ENCODE results near the gene EFNB1. TPM values are rescaled to one million over a fixed set of nuclear protein-coding genes. Genes with fewer than 3 reads are reported as not detected.

The EFNB1 gene
- polyA plus RNA-seq, 2 donors, result 22.2 to 24.0 TPM

DNA sequence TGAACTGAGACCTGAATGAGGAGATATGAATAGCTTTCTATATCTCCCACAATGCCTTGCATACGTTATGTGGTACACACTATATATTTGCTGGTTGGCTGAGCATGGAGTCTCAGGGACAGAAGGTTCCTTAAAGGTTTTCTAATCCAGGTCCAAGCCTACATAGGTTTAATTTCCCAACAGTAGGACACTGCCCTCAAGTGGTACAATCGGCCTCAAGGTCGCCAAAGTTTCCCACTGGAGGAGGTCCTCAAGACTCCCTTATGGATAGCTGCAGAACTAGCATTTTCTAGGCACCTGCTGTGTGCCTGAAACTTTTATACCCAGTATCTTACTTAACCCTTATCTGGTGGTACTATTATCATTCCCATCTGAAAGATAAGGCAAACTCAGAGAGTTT lies 21.0 kb upstream of the EFNB1 start:
- WGBS, 2 donors, result 14 to 32% methylated on average over 3 of the region's 3 CpGs
- Histone ChIP-seq H3K4me1 (ENCODE audit: control insufficient read depth in 2 of 2, insufficient read depth in 2 of 2, low read length in 1 of 2) (no peaks in the 10 kb centered on the region), H3K27ac (ENCODE audit: low read depth in 2 of 2, low read length in 1 of 2) (no peak overlapping the region)

DNA sequence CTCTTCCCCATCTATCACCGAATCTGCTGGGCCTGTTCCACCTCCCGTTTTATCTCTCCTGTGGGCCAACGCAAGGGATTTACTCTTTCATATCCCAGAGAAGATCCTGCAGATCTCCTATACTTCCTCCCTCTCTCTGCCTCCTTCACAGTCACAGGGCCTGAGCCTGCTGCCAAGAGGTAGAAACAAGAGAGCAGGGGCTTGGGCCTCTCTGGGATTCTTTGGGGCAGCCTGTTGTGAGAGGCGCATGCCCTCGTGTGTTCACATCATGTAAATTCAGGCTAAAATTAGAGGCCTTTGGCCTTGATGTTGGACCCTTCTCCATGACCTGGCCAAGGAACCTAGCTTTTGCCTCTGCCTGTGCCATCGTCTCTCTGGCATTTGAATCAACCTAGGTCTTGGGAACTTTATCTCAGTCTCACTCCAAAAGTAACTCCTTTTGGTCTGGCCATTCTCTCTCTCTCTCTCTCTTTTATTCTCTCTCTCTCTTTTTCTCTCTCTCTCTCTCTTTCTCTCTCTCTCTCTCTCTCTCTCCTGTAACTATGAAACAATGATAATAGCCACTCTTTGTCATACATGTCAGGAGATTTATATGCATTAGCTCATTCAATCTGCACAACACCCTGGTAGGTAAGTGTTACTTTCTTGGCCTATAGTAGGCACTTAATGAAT lies 20.0 kb upstream of the EFNB1 start:
- no peaks in the 10 kb centered on the region for H3K4me1 ChIP-seq (ENCODE audit: control insufficient read depth in 2 of 2, insufficient read depth in 2 of 2, low read length in 1 of 2)
- H3K9me3 ChIP-seq (ENCODE audit: control insufficient read depth in 2 of 2, insufficient read depth in 1 of 2, low read depth in 1 of 2, low read length in 1 of 2), result no peaks in the 10 kb centered on the region
- 65 to 66% methylated on average over 6 of the region's 6 CpGs for WGBS, 2 donors

More for the DNA sequence above, 21.0 kb upstream of the EFNB1 start:
- Histone ChIP-seq H3K27me3 (ENCODE audit: control insufficient read depth in 1 of 2, insufficient read depth in 2 of 2, low read length in 2 of 2) (no peaks in the 10 kb centered on the region), H3K36me3 (ENCODE audit: control insufficient read depth in 2 of 2, insufficient read depth in 2 of 2, low read length in 1 of 2) (no peaks in the 10 kb centered on the region), H3K9me3 (ENCODE audit: control insufficient read depth in 2 of 2, insufficient read depth in 1 of 2, low read depth in 1 of 2, low read length in 1 of 2) (no peaks in the 10 kb centered on the region), H3K4me3 (ENCODE audit: low read depth in 1 of 2, low read length in 2 of 2) (no peak overlapping the region)

DNA sequence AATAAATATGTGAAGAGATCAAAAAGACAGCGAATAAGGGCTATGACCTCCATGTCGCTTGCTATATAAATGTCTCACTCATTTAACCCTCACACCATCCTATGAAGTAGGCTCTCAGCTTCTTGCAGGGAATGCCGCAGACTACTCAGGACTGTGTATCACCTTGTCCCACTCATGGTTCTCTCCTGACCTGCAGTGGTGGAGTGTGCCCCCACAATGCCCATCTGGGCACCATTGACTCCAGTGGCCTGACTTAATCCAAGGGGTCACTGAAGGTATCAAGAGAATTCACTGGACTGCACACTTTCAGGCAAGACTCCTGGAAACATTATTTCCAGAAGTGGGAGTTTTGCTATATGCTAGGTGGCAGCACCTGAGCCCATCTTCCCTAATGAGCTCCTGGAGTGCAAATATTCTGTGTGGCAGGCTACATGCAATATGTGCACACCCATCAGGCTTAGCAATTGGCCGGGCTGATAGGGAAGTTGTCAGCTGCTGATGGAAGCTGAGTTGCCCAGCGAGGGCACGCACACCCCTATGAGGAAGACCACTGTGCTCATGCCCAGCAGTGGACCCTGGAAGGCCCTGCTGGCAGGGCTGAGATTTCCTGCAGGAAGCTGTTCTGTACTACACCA lies 8.2 kb upstream of the EFNB1 start:
- H3K4me3 ChIP-seq (ENCODE audit: low read depth in 1 of 2, low read length in 2 of 2), result no peak overlapping the region
- H3K27me3 ChIP-seq (ENCODE audit: control insufficient read depth in 1 of 2, insufficient read depth in 2 of 2, low read length in 2 of 2), result no peaks in the 10 kb centered on the region
- no peaks in the 10 kb centered on the region for H3K4me1 ChIP-seq (ENCODE audit: control insufficient read depth in 2 of 2, insufficient read depth in 2 of 2, low read length in 1 of 2)
- no peak overlapping the region for H3K27ac ChIP-seq (ENCODE audit: low read depth in 2 of 2, low read length in 1 of 2)
- no peaks in the 10 kb centered on the region for H3K36me3 ChIP-seq (ENCODE audit: control insufficient read depth in 2 of 2, insufficient read depth in 2 of 2, low read length in 1 of 2)
- WGBS, 2 donors, result 73% methylated on average over 6 of the region's 6 CpGs
- H3K9me3 ChIP-seq (ENCODE audit: control insufficient read depth in 2 of 2, insufficient read depth in 1 of 2, low read depth in 1 of 2, low read length in 1 of 2), result no peaks in the 10 kb centered on the region

More for the DNA sequence above, 20.0 kb upstream of the EFNB1 start:
- Histone ChIP-seq H3K4me3 (ENCODE audit: low read depth in 1 of 2, low read length in 2 of 2) (no peak overlapping the region), H3K36me3 (ENCODE audit: control insufficient read depth in 2 of 2, insufficient read depth in 2 of 2, low read length in 1 of 2) (no peaks in the 10 kb centered on the region), H3K27me3 (ENCODE audit: control insufficient read depth in 1 of 2, insufficient read depth in 2 of 2, low read length in 2 of 2) (no peaks in the 10 kb centered on the region), H3K27ac (ENCODE audit: low read depth in 2 of 2, low read length in 1 of 2) (no peak overlapping the region)

DNA sequence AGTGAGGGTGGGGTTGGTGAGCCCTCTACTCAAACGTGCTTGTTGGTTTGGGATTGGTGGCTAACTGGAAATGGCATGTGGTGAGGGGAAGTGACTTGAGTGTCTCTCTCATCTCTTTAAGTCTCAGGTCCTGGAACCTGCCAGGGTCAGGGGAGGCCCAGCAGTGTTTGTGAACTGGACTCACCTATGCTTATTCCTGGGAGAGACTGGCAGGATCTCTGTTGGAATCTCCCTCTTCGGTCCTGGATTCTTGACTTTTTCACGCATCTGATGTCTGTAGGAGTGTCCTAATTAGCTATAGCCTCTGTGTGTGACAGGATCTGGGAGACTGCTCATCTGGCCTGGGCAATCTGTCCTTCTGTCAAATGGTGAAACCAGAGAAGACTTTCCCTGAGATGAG lies 7.2 kb upstream of the EFNB1 start:
- Histone ChIP-seq H3K9me3 (ENCODE audit: control insufficient read depth in 2 of 2, insufficient read depth in 1 of 2, low read depth in 1 of 2, low read length in 1 of 2) (no peaks in the 10 kb centered on the region), H3K4me3 (ENCODE audit: low read depth in 1 of 2, low read length in 2 of 2) (no peak overlapping the region), H3K27ac (ENCODE audit: low read depth in 2 of 2, low read length in 1 of 2) (no peak overlapping the region), H3K4me1 (ENCODE audit: control insufficient read depth in 2 of 2, insufficient read depth in 2 of 2, low read length in 1 of 2) (no peaks in the 10 kb centered on the region), H3K27me3 (ENCODE audit: control insufficient read depth in 1 of 2, insufficient read depth in 2 of 2, low read length in 2 of 2) (no peaks in the 10 kb centered on the region), H3K36me3 (ENCODE audit: control insufficient read depth in 2 of 2, insufficient read depth in 2 of 2, low read length in 1 of 2) (no peaks in the 10 kb centered on the region)
- 68 to 78% methylated on average over 3 of the region's 3 CpGs for WGBS, 2 donors

DNA sequence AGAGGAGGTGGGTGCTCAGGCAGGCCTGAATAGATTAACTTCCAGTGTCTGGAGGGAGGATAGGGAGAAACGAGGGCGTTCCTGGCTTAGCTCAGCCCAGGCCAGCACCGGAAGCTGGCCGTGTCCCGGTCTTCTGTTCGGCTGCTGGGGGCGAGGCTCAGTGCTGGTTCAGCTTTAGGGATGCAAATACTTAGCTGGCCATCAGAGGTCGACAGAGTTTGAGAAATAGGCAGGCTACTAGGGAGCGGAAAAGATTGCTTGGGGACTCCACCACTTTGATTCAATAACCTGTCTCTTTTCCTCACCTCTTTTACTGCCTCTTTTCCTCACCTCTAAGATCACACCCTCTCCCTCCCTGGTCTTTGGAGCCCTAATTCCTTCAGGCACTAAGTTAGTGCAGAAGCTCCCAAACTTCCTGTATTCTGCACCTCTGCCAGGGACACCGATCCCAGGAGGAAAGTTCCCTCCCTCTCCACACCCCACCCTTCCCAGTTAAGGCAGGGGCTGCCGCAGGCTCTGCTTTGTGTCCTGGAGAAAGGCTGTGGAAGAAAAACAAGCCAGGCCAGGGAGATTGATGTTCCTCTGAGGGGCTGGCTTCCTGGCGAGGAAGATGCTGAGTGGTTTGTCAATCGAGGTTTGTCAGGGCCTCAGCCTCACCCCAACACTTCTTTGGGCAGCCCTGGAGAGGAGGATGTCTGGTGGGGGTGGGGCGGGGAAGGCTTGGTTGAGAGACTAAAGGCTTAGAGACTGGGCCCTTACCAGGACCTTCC lies 6.0 kb upstream of the EFNB1 start:
- Histone ChIP-seq H3K9me3 (ENCODE audit: control insufficient read depth in 2 of 2, insufficient read depth in 1 of 2, low read depth in 1 of 2, low read length in 1 of 2) (no peaks in the 10 kb centered on the region), H3K27me3 (ENCODE audit: control insufficient read depth in 1 of 2, insufficient read depth in 2 of 2, low read length in 2 of 2) (no peaks in the 10 kb centered on the region), H3K36me3 (ENCODE audit: control insufficient read depth in 2 of 2, insufficient read depth in 2 of 2, low read length in 1 of 2) (no peaks in the 10 kb centered on the region), H3K4me1 (ENCODE audit: control insufficient read depth in 2 of 2, insufficient read depth in 2 of 2, low read length in 1 of 2) (no peaks in the 10 kb centered on the region), H3K27ac (ENCODE audit: low read depth in 2 of 2, low read length in 1 of 2) (no peak overlapping the region), H3K4me3 (ENCODE audit: low read depth in 1 of 2, low read length in 2 of 2) (no peak overlapping the region)
- 13 to 29% methylated on average over 12 to 14 of the region's 14 CpGs for WGBS, 2 donors

GRCh38 chrX:68823413-68824151 lies 5.2 kb upstream of the EFNB1 start:
- WGBS, 2 donors, result 74 to 86% methylated on average over 10 of the region's 10 CpGs
- Histone ChIP-seq H3K27ac (ENCODE audit: low read depth in 2 of 2, low read length in 1 of 2) (no peak overlapping the region), H3K9me3 (ENCODE audit: control insufficient read depth in 2 of 2, insufficient read depth in 1 of 2, low read depth in 1 of 2, low read length in 1 of 2) (no peaks in the 10 kb centered on the region), H3K4me3 (ENCODE audit: low read depth in 1 of 2, low read length in 2 of 2) (no peak overlapping the region), H3K36me3 (ENCODE audit: control insufficient read depth in 2 of 2, insufficient read depth in 2 of 2, low read length in 1 of 2) (no peaks in the 10 kb centered on the region), H3K27me3 (ENCODE audit: control insufficient read depth in 1 of 2, insufficient read depth in 2 of 2, low read length in 2 of 2) (no peaks in the 10 kb centered on the region), H3K4me1 (ENCODE audit: control insufficient read depth in 2 of 2, insufficient read depth in 2 of 2, low read length in 1 of 2) (no peaks in the 10 kb centered on the region)

DNA sequence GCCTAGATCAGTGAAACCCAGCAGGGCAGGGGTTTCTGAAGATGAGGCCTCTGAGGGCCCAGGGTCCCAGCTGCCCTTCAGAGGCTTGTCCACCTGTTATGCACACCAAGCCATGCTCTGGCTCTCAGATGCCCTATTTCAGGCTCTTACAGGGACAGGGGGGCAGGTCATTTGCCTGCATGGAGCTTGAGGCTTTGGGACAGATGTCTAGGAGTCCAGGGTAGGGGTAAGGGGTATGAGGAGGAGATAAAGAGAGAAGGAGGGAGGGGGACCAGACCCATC lies 4.7 kb upstream of the EFNB1 start:
- no peaks in the 10 kb centered on the region for H3K27me3 ChIP-seq (ENCODE audit: control insufficient read depth in 1 of 2, insufficient read depth in 2 of 2, low read length in 2 of 2)

GRCh38 chrX:68824565-68825125 lies 4.2 kb upstream of the EFNB1 start:
- WGBS, 2 donors, result 31 to 50% methylated on average over 5 of the region's 5 CpGs
- no peaks in the 10 kb centered on the region for H3K27me3 ChIP-seq (ENCODE audit: control insufficient read depth in 1 of 2, insufficient read depth in 2 of 2, low read length in 2 of 2)
- no peaks in the 10 kb centered on the region for H3K36me3 ChIP-seq (ENCODE audit: control insufficient read depth in 2 of 2, insufficient read depth in 2 of 2, low read length in 1 of 2)
- H3K27ac ChIP-seq (ENCODE audit: low read depth in 2 of 2, low read length in 1 of 2), result no peak overlapping the region
- peaks cover 0 to 4% of the 10 kb centered on the region in 2 donors for H3K9me3 ChIP-seq (ENCODE audit: control insufficient read depth in 2 of 2, insufficient read depth in 1 of 2, low read depth in 1 of 2, low read length in 1 of 2)
- no peak overlapping the region for H3K4me3 ChIP-seq (ENCODE audit: low read depth in 1 of 2, low read length in 2 of 2)
- no peaks in the 10 kb centered on the region for H3K4me1 ChIP-seq (ENCODE audit: control insufficient read depth in 2 of 2, insufficient read depth in 2 of 2, low read length in 1 of 2)

More for the DNA sequence above, 4.7 kb upstream of the EFNB1 start:
- Histone ChIP-seq H3K4me1 (ENCODE audit: control insufficient read depth in 2 of 2, insufficient read depth in 2 of 2, low read length in 1 of 2) (no peaks in the 10 kb centered on the region), H3K27ac (ENCODE audit: low read depth in 2 of 2, low read length in 1 of 2) (no peak overlapping the region), H3K9me3 (ENCODE audit: control insufficient read depth in 2 of 2, insufficient read depth in 1 of 2, low read depth in 1 of 2, low read length in 1 of 2) (peaks cover 0 to 2% of the 10 kb centered on the region in 2 donors), H3K36me3 (ENCODE audit: control insufficient read depth in 2 of 2, insufficient read depth in 2 of 2, low read length in 1 of 2) (no peaks in the 10 kb centered on the region), H3K4me3 (ENCODE audit: low read depth in 1 of 2, low read length in 2 of 2) (no peak overlapping the region)
